ENCODE measurements around the gene GPR34.

Gene GPR34

GRCh38 chrX:41728125-41728524, 39.4 kb downstream of the GPR34 start:
- H3K36me3 ChIP-seq (ENCODE audit: control insufficient read depth in 1 of 2, insufficient read depth in 2 of 2, low read length in 2 of 2): no peaks in the 10 kb centered on the region
- H3K9me3 ChIP-seq (ENCODE audit: control insufficient read depth in 1 of 2, low read length in 2 of 2): no peaks in the 10 kb centered on the region

GRCh38 chrX:41730081-41730480, 41.3 kb downstream of the GPR34 start:
- H3K36me3 ChIP-seq (ENCODE audit: control insufficient read depth in 1 of 2, insufficient read depth in 2 of 2, low read length in 2 of 2): no peaks in the 10 kb centered on the region
- H3K9ac ChIP-seq (ENCODE audit: low read depth in 1 of 2, low read length in 2 of 2): no peak overlapping the region
- H3K4me1 ChIP-seq (ENCODE audit: control insufficient read depth in 1 of 2, insufficient read depth in 2 of 2, low read length in 2 of 2): no peaks in the 10 kb centered on the region
- H3K4me3 ChIP-seq (ENCODE audit: low read depth in 1 of 2, low read length in 2 of 2): no peak overlapping the region
- H3K27ac ChIP-seq (ENCODE audit: low read depth, low read length): no peak overlapping the region
- H3K27me3 ChIP-seq (ENCODE audit: control insufficient read depth in 1 of 2, insufficient read depth in 2 of 2, low read length in 2 of 2): no peaks in the 10 kb centered on the region
- H3K9me3 ChIP-seq (ENCODE audit: control insufficient read depth in 1 of 2, low read length in 2 of 2): no peaks in the 10 kb centered on the region

More at GRCh38 chrX:41728125-41728524, 39.4 kb downstream of the GPR34 start:
- H3K27me3 ChIP-seq (ENCODE audit: control insufficient read depth in 1 of 2, insufficient read depth in 2 of 2, low read length in 2 of 2): no peaks in the 10 kb centered on the region
- H3K9ac ChIP-seq (ENCODE audit: low read depth in 1 of 2, low read length in 2 of 2): no peak overlapping the region
- H3K4me1 ChIP-seq (ENCODE audit: control insufficient read depth in 1 of 2, insufficient read depth in 2 of 2, low read length in 2 of 2): no peaks in the 10 kb centered on the region
- H3K4me3 ChIP-seq (ENCODE audit: low read depth in 1 of 2, low read length in 2 of 2): no peak overlapping the region
- no peak overlapping the region for H3K27ac ChIP-seq (ENCODE audit: low read depth, low read length)

- Histone ChIP-seq H3K36me3 (ENCODE audit: control insufficient read depth in 1 of 2, insufficient read depth in 2 of 2, low read length in 2 of 2) (no peaks in the 10 kb centered on the region), H3K4me3 (ENCODE audit: low read depth in 1 of 2, low read length in 2 of 2) (no peak overlapping the region), H3K4me1 (ENCODE audit: control insufficient read depth in 1 of 2, insufficient read depth in 2 of 2, low read length in 2 of 2) (no peaks in the 10 kb centered on the region), H3K27ac (ENCODE audit: low read depth, low read length) (no peak overlapping the region), H3K27me3 (ENCODE audit: control insufficient read depth in 1 of 2, insufficient read depth in 2 of 2, low read length in 2 of 2) (no peaks in the 10 kb centered on the region), H3K9me3 (ENCODE audit: control insufficient read depth in 1 of 2, low read length in 2 of 2) (no peaks in the 10 kb centered on the region), H3K9ac (ENCODE audit: low read depth in 1 of 2, low read length in 2 of 2) (no peak overlapping the region)
Observed at GRCh38 chrX:41732260-41732659, 43.5 kb downstream of the GPR34 start.

- no peak overlapping the region for H3K9ac ChIP-seq (ENCODE audit: low read depth in 1 of 2, low read length in 2 of 2)
- no peaks in the 10 kb centered on the region for H3K4me1 ChIP-seq (ENCODE audit: control insufficient read depth in 1 of 2, insufficient read depth in 2 of 2, low read length in 2 of 2)
- no peaks in the 10 kb centered on the region for H3K9me3 ChIP-seq (ENCODE audit: control insufficient read depth in 1 of 2, low read length in 2 of 2)
- H3K27me3 ChIP-seq (ENCODE audit: control insufficient read depth in 1 of 2, insufficient read depth in 2 of 2, low read length in 2 of 2): no peaks in the 10 kb centered on the region
- no peak overlapping the region for H3K4me3 ChIP-seq (ENCODE audit: low read depth in 1 of 2, low read length in 2 of 2)
- no peak overlapping the region for H3K27ac ChIP-seq (ENCODE audit: low read depth, low read length)
- no peaks in the 10 kb centered on the region for H3K36me3 ChIP-seq (ENCODE audit: control insufficient read depth in 1 of 2, insufficient read depth in 2 of 2, low read length in 2 of 2)
Observed at GRCh38 chrX:41733939-41734338, 45.2 kb downstream of the GPR34 start.

- Histone ChIP-seq H3K27ac (ENCODE audit: low read depth, low read length) (no peak overlapping the region), H3K4me1 (ENCODE audit: control insufficient read depth in 1 of 2, insufficient read depth in 2 of 2, low read length in 2 of 2) (no peaks in the 10 kb centered on the region), H3K9ac (ENCODE audit: low read depth in 1 of 2, low read length in 2 of 2) (no peak overlapping the region), H3K9me3 (ENCODE audit: control insufficient read depth in 1 of 2, low read length in 2 of 2) (no peaks in the 10 kb centered on the region), H3K27me3 (ENCODE audit: control insufficient read depth in 1 of 2, insufficient read depth in 2 of 2, low read length in 2 of 2) (no peaks in the 10 kb centered on the region), H3K36me3 (ENCODE audit: control insufficient read depth in 1 of 2, insufficient read depth in 2 of 2, low read length in 2 of 2) (no peaks in the 10 kb centered on the region), H3K4me3 (ENCODE audit: low read depth in 1 of 2, low read length in 2 of 2) (no peak overlapping the region)
Observed at GRCh38 chrX:41734530-41734929, 45.8 kb downstream of the GPR34 start.

GRCh38 chrX:41737065-41737464, 48.3 kb downstream of the GPR34 start:
- H3K27ac ChIP-seq (ENCODE audit: low read depth, low read length): no peak overlapping the region
- H3K9me3 ChIP-seq (ENCODE audit: control insufficient read depth in 1 of 2, low read length in 2 of 2): no peaks in the 10 kb centered on the region
- H3K4me3 ChIP-seq (ENCODE audit: low read depth in 1 of 2, low read length in 2 of 2): no peak overlapping the region
- no peaks in the 10 kb centered on the region for H3K27me3 ChIP-seq (ENCODE audit: control insufficient read depth in 1 of 2, insufficient read depth in 2 of 2, low read length in 2 of 2)
- H3K4me1 ChIP-seq (ENCODE audit: control insufficient read depth in 1 of 2, insufficient read depth in 2 of 2, low read length in 2 of 2): no peaks in the 10 kb centered on the region
- peaks cover 0 to 4% of the 10 kb centered on the region in 2 donors for H3K36me3 ChIP-seq (ENCODE audit: control insufficient read depth in 1 of 2, insufficient read depth in 2 of 2, low read length in 2 of 2)
- H3K9ac ChIP-seq (ENCODE audit: low read depth in 1 of 2, low read length in 2 of 2): no peak overlapping the region

- Histone ChIP-seq H3K4me3 (ENCODE audit: low read depth in 1 of 2, low read length in 2 of 2) (no peak overlapping the region), H3K9me3 (ENCODE audit: control insufficient read depth in 1 of 2, low read length in 2 of 2) (no peaks in the 10 kb centered on the region), H3K27ac (ENCODE audit: low read depth, low read length) (no peak overlapping the region), H3K27me3 (ENCODE audit: control insufficient read depth in 1 of 2, insufficient read depth in 2 of 2, low read length in 2 of 2) (no peaks in the 10 kb centered on the region), H3K9ac (ENCODE audit: low read depth in 1 of 2, low read length in 2 of 2) (no peak overlapping the region), H3K36me3 (ENCODE audit: control insufficient read depth in 1 of 2, insufficient read depth in 2 of 2, low read length in 2 of 2) (peaks cover 2 to 4% of the 10 kb centered on the region in 2 donors), H3K4me1 (ENCODE audit: control insufficient read depth in 1 of 2, insufficient read depth in 2 of 2, low read length in 2 of 2) (no peaks in the 10 kb centered on the region)
Observed at GRCh38 chrX:41739871-41740270, 51.1 kb downstream of the GPR34 start.
